ENCODE results near the gene PACC1. TPM values are rescaled to one million over a fixed set of nuclear protein-coding genes. Genes with fewer than 3 reads are reported as not detected.

Gene PACC1
- total RNA-seq, 1 experiment from 2014 or later = 14.5 TPM

- Histone ChIP-seq H3K27me3 (replicated peaks; ENCODE audit: insufficient read depth, low read depth, low read length, poor library complexity) (no peaks in the 10 kb centered on the region), H3K4me1 (ENCODE audit: insufficient read depth, low read length, poor library complexity, severe bottlenecking) (no peaks in the 10 kb centered on the region), H3K4me3 (ENCODE audit: low read depth, low read length, poor library complexity, severe bottlenecking) (no peak overlapping the region), H3K27ac (ENCODE audit: low read depth, low read length, poor library complexity, severe bottlenecking) (no peak overlapping the region), H3K36me3 (ENCODE audit: insufficient read depth, low read length, poor library complexity, severe bottlenecking) (no peaks in the 10 kb centered on the region), H3K9me3 (ENCODE audit: low read depth, low read length, poor library complexity, severe bottlenecking) (no peaks in the 10 kb centered on the region)
- no peak for DNase-seq (ENCODE audit: low spot score)
- intact Hi-C loops (cut with micrococcal nuclease; ENCODE audit: unreplicated experiment) = no loop called here
- BruUV-seq (replicated peaks) = no TSS peak
- TF ChIP-seq CTCF (conservative IDR thresholded peaks at IDR 0.05; ENCODE audit: low read depth, low read length) = no peak
- ChIA-PET POLR2A (ENCODE audit: low non-redundant PET) (no interaction called here), CTCF (no interaction called here)
These were observed 35.3 kb downstream of the PACC1 start for GRCh38 chr1:212379366-212379765.

- CTCF ChIA-PET = no interaction called here
- H3K27me3 ChIP-seq (replicated peaks; ENCODE audit: insufficient read depth, low read depth, low read length, poor library complexity) = no peaks in the 10 kb centered on the region
- BruUV-seq (replicated peaks) = no TSS peak
- H3K27ac ChIP-seq (ENCODE audit: low read depth, low read length, poor library complexity, severe bottlenecking) = no peak overlapping the region
- DNase-seq (ENCODE audit: low spot score) = no peak
- no peak overlapping the region for H3K4me3 ChIP-seq (ENCODE audit: low read depth, low read length, poor library complexity, severe bottlenecking)
- intact Hi-C loops (cut with micrococcal nuclease; ENCODE audit: unreplicated experiment) = no loop called here
- no peaks in the 10 kb centered on the region for H3K4me1 ChIP-seq (ENCODE audit: insufficient read depth, low read length, poor library complexity, severe bottlenecking)
- TF ChIP-seq CTCF (conservative IDR thresholded peaks at IDR 0.05; ENCODE audit: low read depth, low read length) = no peak
- no peaks in the 10 kb centered on the region for H3K36me3 ChIP-seq (ENCODE audit: insufficient read depth, low read length, poor library complexity, severe bottlenecking)
- H3K9me3 ChIP-seq (ENCODE audit: low read depth, low read length, poor library complexity, severe bottlenecking) = peaks cover 2% of the 10 kb centered on the region
- POLR2A ChIA-PET (ENCODE audit: low non-redundant PET) = no interaction called here
These were observed 37.0 kb downstream of the PACC1 start for GRCh38 chr1:212377644-212378043.

- Histone ChIP-seq H3K36me3 (ENCODE audit: insufficient read depth, low read length, poor library complexity, severe bottlenecking) (peaks cover 5% of the 10 kb centered on the region), H3K27ac (ENCODE audit: low read depth, low read length, poor library complexity, severe bottlenecking) (no peak overlapping the region), H3K4me3 (ENCODE audit: low read depth, low read length, poor library complexity, severe bottlenecking) (no peak overlapping the region), H3K9me3 (ENCODE audit: low read depth, low read length, poor library complexity, severe bottlenecking) (peaks cover 7% of the 10 kb centered on the region), H3K27me3 (replicated peaks; ENCODE audit: insufficient read depth, low read depth, low read length, poor library complexity) (no peaks in the 10 kb centered on the region), H3K4me1 (ENCODE audit: insufficient read depth, low read length, poor library complexity, severe bottlenecking) (no peaks in the 10 kb centered on the region)
- intact Hi-C loops (cut with micrococcal nuclease; ENCODE audit: unreplicated experiment) = no loop called here
- ChIA-PET POLR2A (ENCODE audit: low non-redundant PET) (interaction anchor here (0.6 kb wide), 1 partner anchor 1454 kb away, joined by 6 read pairs; no protein-coding TSS in a partner anchor), CTCF (no interaction called here)
- no peak for DNase-seq (ENCODE audit: low spot score)
- no peak for TF ChIP-seq EZH2 (IDR thresholded peaks at IDR 0.05; ENCODE audit: borderline replicate concordance, low read depth, low read length, poor library complexity, severe bottlenecking)
- TF ChIP-seq CTCF (conservative IDR thresholded peaks at IDR 0.05; ENCODE audit: low read depth, low read length) = no peak
- BruUV-seq (replicated peaks) = no TSS peak
These were observed 38.7 kb downstream of the PACC1 start for GRCh38 chr1:212375986-212376385.

All from A673 (cell line).